HCT116 (cell line): ENCODE data around the gene UBR3.

Source experiments
- CEBPB ChIP-seq: IDR thresholded peaks from 2 replicates; pipeline ENCODE4 v1.6.1; 2012; ENCODE audit warnings: low read depth
- EZH2 ChIP-seq: fragments of 200-600 bp; sonication (generic); IDR thresholded peaks from 2 replicates; pipeline ENCODE4 v1.6.1; 2017; ENCODE audit warnings: antibody characterized with exemption, mixed run types
- POLR2A ChIP-seq: IDR thresholded peaks from 2 replicates; pipeline ENCODE4 v1.7.0; 2011; ENCODE audit warnings: borderline replicate concordance; ENCODE audit not compliant: insufficient read depth, insufficient read length; ENCODE audit errors: extremely low read depth
- REST ChIP-seq: IDR thresholded peaks from 2 replicates; pipeline ENCODE4 v1.6.1; 2012; ENCODE audit warnings: low read depth
- SP1 ChIP-seq: IDR thresholded peaks from 2 replicates; pipeline ENCODE4 v1.6.1; 2012; ENCODE audit warnings: low read depth
- SRF ChIP-seq: IDR thresholded peaks from 2 replicates; pipeline ENCODE4 v1.6.1; 2012; ENCODE audit warnings: low read depth
- ZBTB33 ChIP-seq: IDR thresholded peaks from 2 replicates; pipeline ENCODE4 v1.6.1; 2011; ENCODE audit warnings: mild to moderate bottlenecking, low read length, moderate library complexity; ENCODE audit not compliant: insufficient replicate concordance; ENCODE audit errors: extremely low read depth
- TF ChIP-seq, protein P1 (sequence below), 3 experiments: fragments of 200-600 bp in 1 of 3; sonication (generic) in 1 of 3; IDR thresholded peaks in 2 of 3; conservative IDR thresholded peaks in 1 of 3; 2 replicates each; pipeline ENCODE4 v1.5.1; 2012 to 2017; ENCODE audit warnings: low read depth in 2 of 3, low read length in 2 of 3, antibody characterized with exemption in 1 of 3, borderline replicate concordance in 1 of 3, control low read depth in 1 of 3, mild to moderate bottlenecking in 1 of 3, mixed read lengths in 1 of 3, mixed run types in 1 of 3, moderate library complexity in 1 of 3; ENCODE audit not compliant: insufficient read depth in 1 of 3

GRCh38 chr2:169984145-169984544 lies 156.9 kb downstream of the UBR3 start:
- TF ChIP-seq, protein P1, sequence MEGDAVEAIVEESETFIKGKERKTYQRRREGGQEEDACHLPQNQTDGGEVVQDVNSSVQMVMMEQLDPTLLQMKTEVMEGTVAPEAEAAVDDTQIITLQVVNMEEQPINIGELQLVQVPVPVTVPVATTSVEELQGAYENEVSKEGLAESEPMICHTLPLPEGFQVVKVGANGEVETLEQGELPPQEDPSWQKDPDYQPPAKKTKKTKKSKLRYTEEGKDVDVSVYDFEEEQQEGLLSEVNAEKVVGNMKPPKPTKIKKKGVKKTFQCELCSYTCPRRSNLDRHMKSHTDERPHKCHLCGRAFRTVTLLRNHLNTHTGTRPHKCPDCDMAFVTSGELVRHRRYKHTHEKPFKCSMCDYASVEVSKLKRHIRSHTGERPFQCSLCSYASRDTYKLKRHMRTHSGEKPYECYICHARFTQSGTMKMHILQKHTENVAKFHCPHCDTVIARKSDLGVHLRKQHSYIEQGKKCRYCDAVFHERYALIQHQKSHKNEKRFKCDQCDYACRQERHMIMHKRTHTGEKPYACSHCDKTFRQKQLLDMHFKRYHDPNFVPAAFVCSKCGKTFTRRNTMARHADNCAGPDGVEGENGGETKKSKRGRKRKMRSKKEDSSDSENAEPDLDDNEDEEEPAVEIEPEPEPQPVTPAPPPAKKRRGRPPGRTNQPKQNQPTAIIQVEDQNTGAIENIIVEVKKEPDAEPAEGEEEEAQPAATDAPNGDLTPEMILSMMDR (IDR thresholded peaks at IDR 0.05 in 2 of 3, conservative IDR thresholded peaks at IDR 0.05 in 1 of 3; ENCODE audit: borderline replicate concordance in 1 of 3, insufficient read depth in 1 of 3, low read depth in 2 of 3, low read length in 2 of 3): no peak
- no peak for TF ChIP-seq REST
- TF ChIP-seq EZH2: no peak
- no peak for TF ChIP-seq ZBTB33
- no peak for TF ChIP-seq CEBPB
- no peak for TF ChIP-seq SP1
- TF ChIP-seq POLR2A: no peak
- no peak for TF ChIP-seq SRF
